Mucosa of descending colon (tissue), 3 donors: ENCODE results near the gene WDR54. TPM values are rescaled to one million over a fixed set of nuclear protein-coding genes. Genes with fewer than 3 reads are reported as not detected.

Source experiments
- ATAC-seq: fragments of 200-7000 bp; cut with Tn5 transposase; one replicate; pipeline ENCODE4 v1.9.1; 2020; ENCODE audit warnings: mild to moderate bottlenecking, moderate library complexity
- DNase-seq, 3 donors: peaks; one replicate each; pipeline ENCODE4 v3.0.0-alpha.2; 2020
- H3K36me3 ChIP-seq: fragments of 200-600 bp; one replicate; pipeline ENCODE4 v1.8.0; 2021; ENCODE audit warnings: low read depth, mild to moderate bottlenecking
- H3K4me1 ChIP-seq: fragments of 200-600 bp; one replicate; pipeline ENCODE4 v1.8.0; 2021; ENCODE audit warnings: low read depth, mild to moderate bottlenecking
- H3K4me3 ChIP-seq: fragments of 200-600 bp; one replicate; pipeline ENCODE4 v1.8.0; 2021; ENCODE audit warnings: mild to moderate bottlenecking
- H3K9me3 ChIP-seq: fragments of 200-600 bp; one replicate; pipeline ENCODE4 v1.8.0; 2021; ENCODE audit warnings: mild to moderate bottlenecking
- intact Hi-C, 2 donors: fragments of 100-400 bp; cut with DNase I in 1 of 2; cut with micrococcal nuclease in 1 of 2; formaldehyde crosslinking; loops; one replicate each; pipeline versions ENCODE4 v1.11.0 to v1.11.1; 2022; cut with DNase I, micrococcal nuclease
- long read RNA-seq, 2 donors: library from polyadenylated mRNA; unstranded; transcript quantifications; one replicate each; pipeline ENCODE4 v2.0.0, GENCODE V29; 2019 to 2021
- total RNA-seq, 3 donors: library from RNA; stranded (reverse); fragmentation: NEBNext Ultra II Directional in 2 of 3; extraction: Animal tissue kit (Norgen Biotek cat#: 25700) in 2 of 3; gene quantifications; one replicate each; pipeline versions ENCODE4 v1.2.1 to v1.2.4, GENCODE V29; 2021 to 2023
- TF ChIP-seq, protein P1 (sequence below): fragments of 200-600 bp; IDR thresholded peaks from one replicate; pipeline ENCODE4 v1.8.0; 2022; ENCODE audit warnings: antibody characterized with exemption, mild to moderate bottlenecking
- donor health status: DM: no; HTN: no; CAD: no; lungs with moderate emphysema.
- donor health status: DM: no; HTN: no; CAD: no.
- donor health status: DM: no; HTN: yes; CAD: no.

Gene WDR54
- 1 to 10 TPM; 4.0 to 4.8 (median 4.5) TPM for total RNA-seq
- long read RNA-seq, donor 1, partial matches to known transcripts, result 0 of 7 reads
- long read RNA-seq, donor 1, other reads (novel, unspliced or antisense), result 3 of 7 reads
- long read RNA-seq, donor 2, transcript WDR54-201 (10 exons, 1,147 nt), result major isoform, 9 of 10 reads
- long read RNA-seq, donor 2, partial matches to known transcripts, result 0 of 10 reads
- long read RNA-seq, donor 2, other reads (novel, unspliced or antisense), result 1 of 10 reads

- no peaks in the 10 kb centered on the region for H3K36me3 ChIP-seq
- intact Hi-C loops, result no loop called here
- TF ChIP-seq, protein P1, sequence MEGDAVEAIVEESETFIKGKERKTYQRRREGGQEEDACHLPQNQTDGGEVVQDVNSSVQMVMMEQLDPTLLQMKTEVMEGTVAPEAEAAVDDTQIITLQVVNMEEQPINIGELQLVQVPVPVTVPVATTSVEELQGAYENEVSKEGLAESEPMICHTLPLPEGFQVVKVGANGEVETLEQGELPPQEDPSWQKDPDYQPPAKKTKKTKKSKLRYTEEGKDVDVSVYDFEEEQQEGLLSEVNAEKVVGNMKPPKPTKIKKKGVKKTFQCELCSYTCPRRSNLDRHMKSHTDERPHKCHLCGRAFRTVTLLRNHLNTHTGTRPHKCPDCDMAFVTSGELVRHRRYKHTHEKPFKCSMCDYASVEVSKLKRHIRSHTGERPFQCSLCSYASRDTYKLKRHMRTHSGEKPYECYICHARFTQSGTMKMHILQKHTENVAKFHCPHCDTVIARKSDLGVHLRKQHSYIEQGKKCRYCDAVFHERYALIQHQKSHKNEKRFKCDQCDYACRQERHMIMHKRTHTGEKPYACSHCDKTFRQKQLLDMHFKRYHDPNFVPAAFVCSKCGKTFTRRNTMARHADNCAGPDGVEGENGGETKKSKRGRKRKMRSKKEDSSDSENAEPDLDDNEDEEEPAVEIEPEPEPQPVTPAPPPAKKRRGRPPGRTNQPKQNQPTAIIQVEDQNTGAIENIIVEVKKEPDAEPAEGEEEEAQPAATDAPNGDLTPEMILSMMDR, result no peak
Measured at GRCh38 chr2:74421221-74421870, at the start of gene WDR54, which contains the start of gene C2orf81. Gene WDR54, plus strand, starts transcription at chr2:74421730. Its CDS starts 424 bp downstream, at chr2:74422154. Gene C2orf81, minus strand, starts transcription at chr2:74421619. Its CDS starts 59 bp downstream, at chr2:74421560.

GRCh38 chr2:74372674-74373073, 48.9 kb upstream of the WDR54 start:
- intact Hi-C loops, result no loop called here
- TF ChIP-seq, protein P1, result no peak
- H3K9me3 ChIP-seq, result no peaks in the 10 kb centered on the region
- peaks cover 13% of the 10 kb centered on the region for H3K4me1 ChIP-seq
- DNase-seq (no peak), ATAC-seq (no peak)
- peaks cover 17% of the 10 kb centered on the region for H3K36me3 ChIP-seq
- H3K4me3 ChIP-seq, result no peak overlapping the region

More at GRCh38 chr2:74421221-74421870, at the start of gene WDR54, which contains the start of gene C2orf81:
- Histone ChIP-seq H3K4me1 (peaks cover 12% of the 10 kb centered on the region), H3K4me3 (peak within 1 kb of the TSS; percentile 14), H3K9me3 (no peaks in the 10 kb centered on the region)
- peak; percentile 86 to 93 (median 90) for DNase-seq
- peak; percentile 95 for ATAC-seq

- H3K4me1 ChIP-seq, result peaks cover 13% of the 10 kb centered on the region
- H3K4me3 ChIP-seq, result no peak overlapping the region
- DNase-seq (peak; percentile 84 to 88 (median 86)), ATAC-seq (peak; percentile 97)
- no peaks in the 10 kb centered on the region for H3K9me3 ChIP-seq
- TF ChIP-seq, protein P1, result no peak
- H3K36me3 ChIP-seq, result peaks cover 14% of the 10 kb centered on the region
- intact Hi-C loops, result no loop called here
Measured at GRCh38 chr2:74373221-74373676, 48.3 kb upstream of the WDR54 start.

GRCh38 chr2:74373985-74374384, 47.5 kb upstream of the WDR54 start:
- peaks cover 13% of the 10 kb centered on the region for H3K4me1 ChIP-seq
- intact Hi-C loops, result no loop called here
- DNase-seq (no peak), ATAC-seq (no peak)
- no peak overlapping the region for H3K4me3 ChIP-seq
- H3K36me3 ChIP-seq, result peaks cover 9% of the 10 kb centered on the region
- H3K9me3 ChIP-seq, result no peaks in the 10 kb centered on the region
- TF ChIP-seq, protein P1, result no peak

DNA sequence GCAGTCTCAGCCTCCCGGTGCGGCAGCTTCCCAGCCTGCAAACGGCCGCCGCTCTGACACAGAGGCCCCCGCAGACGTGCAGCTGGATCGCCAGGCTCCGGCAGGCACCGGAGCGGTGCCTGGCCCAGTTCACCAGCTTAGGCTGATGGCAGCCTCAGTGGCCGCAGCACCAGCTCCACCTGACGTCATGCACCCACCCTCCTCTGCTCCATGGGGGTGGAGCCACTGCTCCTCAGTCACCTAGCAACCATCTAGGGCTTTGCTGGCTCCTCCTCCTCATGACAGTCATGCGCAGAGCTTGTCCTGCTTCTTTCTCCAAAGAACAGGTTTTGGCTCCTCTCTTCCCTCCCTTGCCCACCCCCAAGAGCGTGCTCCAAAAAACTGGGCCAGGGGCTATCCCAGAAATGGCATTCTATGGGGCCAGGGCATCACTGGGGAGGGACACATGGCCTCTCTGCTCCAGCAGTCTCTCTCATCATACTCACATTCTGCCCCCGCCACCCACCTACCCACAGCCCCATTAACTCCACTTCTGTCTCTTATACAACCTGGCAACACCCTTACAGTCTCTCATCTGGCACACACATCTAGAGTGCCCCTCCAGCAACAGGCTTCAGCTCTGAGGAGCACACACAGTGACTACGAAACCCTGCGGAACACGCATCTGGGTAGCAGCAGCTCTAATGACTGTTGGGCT, 46.9 kb upstream of the WDR54 start:
- ATAC-seq (peak; percentile 59), DNase-seq (peak in 2 of 3 donors; percentile 62 to 63)
- Histone ChIP-seq H3K9me3 (no peaks in the 10 kb centered on the region), H3K4me3 (no peak overlapping the region), H3K4me1 (peaks cover 13% of the 10 kb centered on the region), H3K36me3 (peaks cover 7% of the 10 kb centered on the region)
- intact Hi-C loops, result no loop called here
- TF ChIP-seq, protein P1, result no peak
